Fibroblast of lung (primary cell): ENCODE measurements around the gene ATP8A2.

ENCODE experiments used
- CTCF ChIP-seq, 2 donors: IDR thresholded peaks in 1 of 2; conservative IDR thresholded peaks in 1 of 2; 1 replicate in 1 of 2; 2 replicates in 1 of 2; pipeline ENCODE4 v1.5.1; 2011 to 2012; ENCODE audit warnings: low read length in 2 of 2, control low read depth in 1 of 2, inconsistent platforms in 1 of 2, low read depth in 1 of 2, mild to moderate bottlenecking in 1 of 2
- EZH2 ChIP-seq: IDR thresholded peaks from 2 replicates; pipeline ENCODE4 v1.5.1; 2012; ENCODE audit warnings: low read length, control low read depth, mild to moderate bottlenecking; ENCODE audit errors: missing control alignments

DNA sequence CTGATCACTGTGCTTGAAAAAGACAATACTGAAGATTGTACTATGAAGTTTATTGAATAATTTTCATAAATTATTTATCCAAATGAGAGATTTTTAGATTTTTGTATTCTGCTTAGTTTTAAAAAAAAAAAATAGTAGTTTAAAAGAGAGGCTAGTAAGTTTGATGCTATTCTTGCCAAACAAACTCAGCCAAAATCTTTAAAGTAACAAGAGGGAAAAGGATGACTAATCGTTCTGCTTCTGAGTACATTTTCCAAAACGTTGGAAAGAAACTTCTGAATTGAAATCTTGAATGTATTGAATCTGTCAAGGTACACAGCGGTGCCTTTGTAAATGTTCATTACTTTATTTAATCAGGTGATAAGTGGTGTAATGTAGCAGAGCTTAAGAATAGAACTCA, 35.9 kb upstream of the ATP8A2 start:
- TF ChIP-seq CTCF (conservative IDR thresholded peaks at IDR 0.05 in 1 of 2, IDR thresholded peaks at IDR 0.05 in 1 of 2; ENCODE audit: low read depth in 1 of 2, low read length in 2 of 2) (no peak), EZH2 (no peak)
